ENCODE measurements around the gene BCL2. TPM values are rescaled to one million over a fixed set of nuclear protein-coding genes. Genes with fewer than 3 reads are reported as not detected.

BCL2 gene
- total RNA-seq, 1 donor: 11.8 TPM

DNA sequence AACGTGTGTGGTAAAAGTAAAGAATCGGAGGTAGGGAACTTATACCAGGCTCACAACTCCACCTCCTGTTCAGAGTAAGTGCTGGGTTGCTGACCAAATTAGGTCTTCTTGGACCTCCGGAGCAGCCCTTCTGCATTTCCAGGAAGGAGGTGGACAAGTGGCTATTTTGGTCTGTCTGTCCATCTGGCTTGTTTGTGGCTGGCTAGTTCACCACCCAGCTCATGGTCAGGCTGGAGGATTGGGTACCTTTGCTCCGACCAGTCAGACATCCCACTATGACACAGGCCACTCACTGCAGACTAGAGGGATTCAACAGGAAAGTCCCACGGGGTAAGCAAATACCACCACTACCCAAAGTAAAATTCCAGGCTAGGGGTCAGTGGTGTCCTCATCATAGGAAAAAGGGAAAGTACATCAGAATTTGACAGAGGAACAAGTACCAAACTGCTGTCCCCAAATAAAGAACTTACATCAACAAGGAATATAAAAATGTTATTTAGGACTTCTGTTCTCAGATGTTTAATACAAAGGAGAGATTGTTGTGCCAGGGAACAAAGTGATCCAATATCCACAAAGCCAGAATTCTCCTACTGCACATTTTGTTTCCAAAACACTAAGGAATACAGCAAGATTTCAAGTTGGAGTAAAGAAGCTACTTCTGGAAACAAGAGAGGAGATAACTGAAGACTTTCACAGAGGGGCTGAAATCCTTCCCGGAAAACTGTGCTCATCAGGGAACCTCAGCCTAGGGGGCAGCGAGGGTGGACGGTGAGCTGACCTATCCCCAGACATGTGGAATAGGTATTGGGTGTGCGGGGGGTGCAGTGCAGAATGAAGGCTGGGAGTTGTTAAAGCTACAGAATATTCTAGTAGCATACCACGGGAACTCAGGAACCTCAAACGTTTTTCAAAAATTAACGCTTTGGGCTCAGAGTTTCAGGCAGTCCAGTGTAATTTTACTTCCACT lies 56.9 kb downstream of the BCL2 start:
- DNase-seq (ENCODE audit: low read depth in 2 of 3, low spot score in 2 of 3): no peak

DNA sequence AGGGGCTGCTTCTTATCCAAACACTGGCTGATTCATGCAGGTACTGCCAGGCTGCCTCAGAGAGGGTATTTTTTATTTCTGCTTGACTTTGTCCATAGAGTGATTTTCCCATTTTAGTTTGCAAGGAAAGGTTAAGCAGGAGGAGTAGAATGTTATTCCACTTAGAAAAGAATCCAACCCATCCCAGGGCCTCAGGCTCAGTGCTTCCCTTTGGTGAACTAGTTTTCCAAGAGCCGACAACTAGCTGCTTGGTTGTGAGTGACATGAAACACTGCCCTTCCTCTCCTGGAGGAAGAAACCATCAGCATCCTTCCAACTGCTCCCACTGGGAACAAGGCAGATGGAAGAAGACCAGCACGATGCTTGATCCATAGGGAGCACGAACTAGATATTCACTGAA lies 58.5 kb downstream of the BCL2 start:
- no peak for DNase-seq (ENCODE audit: low read depth in 2 of 3, low spot score in 2 of 3)

DNA sequence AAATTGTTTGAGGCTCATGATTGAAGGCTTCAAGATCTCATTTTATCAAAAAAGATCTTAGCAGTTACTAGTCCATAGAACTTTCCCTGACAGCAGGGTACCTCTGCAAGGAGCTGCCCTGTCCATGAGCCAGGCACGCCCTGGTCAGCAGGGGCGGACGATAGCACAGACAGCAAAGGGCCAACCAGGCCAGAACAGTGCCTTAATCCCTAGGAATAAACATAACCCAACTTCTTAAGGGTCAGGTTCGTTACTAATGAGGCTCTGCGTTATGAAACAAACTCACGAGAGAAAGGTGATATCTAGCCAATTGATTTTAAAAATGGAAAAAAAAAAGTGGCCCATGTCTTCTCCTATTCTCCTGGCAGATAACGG lies 59.2 kb downstream of the BCL2 start:
- no peak for DNase-seq (ENCODE audit: low read depth in 2 of 3, low spot score in 2 of 3)

DNA sequence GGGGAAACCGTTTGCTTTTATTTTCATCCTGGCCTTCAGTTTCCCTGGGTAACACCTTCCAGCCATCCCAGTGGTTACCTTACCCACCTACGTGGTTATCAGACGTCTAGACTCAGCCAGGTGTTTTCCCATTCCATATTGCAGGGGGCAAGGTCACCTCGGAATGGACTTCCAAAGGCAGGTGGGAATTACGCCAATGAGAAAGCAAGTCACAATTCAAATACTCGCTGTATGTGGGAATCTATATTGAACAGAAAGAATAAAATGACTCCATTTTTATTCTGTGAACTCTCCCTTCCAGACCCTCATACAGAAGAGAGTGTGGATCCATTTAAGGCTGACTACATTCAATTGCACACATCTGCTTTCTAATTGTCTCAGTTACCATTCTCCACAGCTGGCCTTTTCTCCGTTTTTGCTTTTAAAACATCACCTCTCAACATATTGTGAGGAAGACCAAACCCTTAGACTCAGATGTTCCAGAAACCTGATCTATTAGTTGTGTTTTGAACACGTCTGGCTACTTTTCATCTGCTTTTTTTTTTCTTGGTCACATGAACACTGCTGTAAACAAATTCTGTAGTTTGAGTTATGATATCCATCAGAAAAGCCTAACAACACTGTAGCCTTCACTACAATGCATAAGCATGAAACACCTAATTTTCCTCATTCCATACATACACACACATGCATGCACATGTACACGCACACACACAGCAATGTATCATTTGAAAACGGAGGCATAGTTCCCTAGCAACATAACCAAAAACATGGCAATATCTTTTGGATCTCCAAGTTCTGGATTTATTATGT lies 59.8 kb downstream of the BCL2 start:
- DNase-seq (ENCODE audit: low read depth in 2 of 3, low spot score in 2 of 3): no peak

DNA sequence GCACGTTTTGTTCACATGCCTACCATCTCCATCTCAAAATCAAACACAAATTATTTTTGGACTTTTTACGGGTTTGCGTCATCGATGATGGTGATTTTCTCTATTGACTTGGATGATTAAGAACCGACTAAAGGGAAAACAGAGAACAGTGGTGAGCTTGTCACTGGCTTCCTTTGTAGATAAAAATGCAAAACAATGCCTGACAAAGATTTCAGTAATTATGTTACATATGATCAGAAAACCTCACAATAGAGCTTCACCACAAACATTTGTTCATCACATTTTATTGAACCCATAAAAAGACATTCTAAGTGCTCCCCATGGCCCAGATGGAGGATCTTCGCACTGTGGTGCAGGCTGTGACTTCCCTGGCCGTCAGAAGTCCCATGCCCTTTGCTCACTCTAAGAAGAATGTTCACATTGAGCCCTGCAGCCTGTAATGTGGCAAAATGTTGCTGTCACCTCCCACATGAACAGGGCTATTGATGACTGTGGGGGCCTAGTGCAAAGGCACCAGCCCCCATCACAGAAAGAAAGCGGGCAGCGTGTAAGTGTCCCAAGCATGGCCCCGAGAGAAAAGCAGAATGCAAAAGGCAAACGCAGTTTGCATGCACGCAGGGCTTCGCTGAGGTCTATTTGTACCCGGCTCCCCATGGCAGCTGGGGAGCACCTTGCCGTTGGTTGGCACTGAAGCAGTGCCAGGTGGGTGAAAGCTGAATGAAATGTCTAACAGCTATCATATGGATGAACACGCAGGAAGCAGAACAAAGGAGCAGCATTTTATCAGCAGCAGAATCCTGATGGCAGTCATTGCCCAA lies 60.6 kb downstream of the BCL2 start:
- DNase-seq (ENCODE audit: low read depth in 2 of 3, low spot score in 2 of 3): no peak

DNA sequence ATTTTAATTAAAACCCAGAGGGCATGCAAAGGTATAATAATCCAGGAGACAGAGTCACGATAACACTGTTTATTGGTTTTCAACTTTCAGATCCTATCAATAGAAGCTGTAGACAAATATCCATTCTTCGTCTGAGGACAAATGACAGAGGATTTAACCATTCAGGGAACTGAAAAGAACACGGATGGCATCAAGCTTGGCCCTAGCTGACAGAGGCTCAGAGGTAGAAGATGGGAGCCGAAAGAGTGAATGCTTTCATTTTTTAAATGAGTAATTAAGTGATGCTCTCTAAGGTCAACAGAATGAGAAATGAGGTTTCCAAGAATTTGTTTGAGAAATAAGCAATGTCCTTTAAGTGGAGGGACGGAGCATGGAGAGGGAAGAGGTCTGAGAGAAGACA lies 62.1 kb downstream of the BCL2 start:
- DNase-seq (ENCODE audit: low read depth in 2 of 3, low spot score in 2 of 3): no peak

DNA sequence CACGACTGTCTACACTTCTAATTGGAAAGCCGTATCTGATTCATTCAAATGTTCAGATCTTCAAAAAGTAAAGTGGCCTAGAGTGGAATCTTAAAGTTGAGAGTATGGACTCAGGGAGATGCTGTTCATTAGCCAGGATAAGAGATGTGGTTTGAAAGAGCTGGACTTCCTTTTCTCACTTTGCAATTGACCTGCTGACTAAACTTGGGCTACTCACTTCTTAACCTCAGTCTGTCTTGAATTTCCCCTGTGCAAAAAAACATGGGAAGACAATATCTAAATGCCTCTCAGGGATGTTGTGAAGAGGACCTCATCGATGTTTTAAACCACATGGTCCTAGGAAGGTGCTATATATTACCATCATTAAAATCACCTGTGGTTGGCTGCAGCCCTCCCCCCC lies 64.1 kb downstream of the BCL2 start:
- DNase-seq (ENCODE audit: low read depth in 2 of 3, low spot score in 2 of 3): no peak

DNA sequence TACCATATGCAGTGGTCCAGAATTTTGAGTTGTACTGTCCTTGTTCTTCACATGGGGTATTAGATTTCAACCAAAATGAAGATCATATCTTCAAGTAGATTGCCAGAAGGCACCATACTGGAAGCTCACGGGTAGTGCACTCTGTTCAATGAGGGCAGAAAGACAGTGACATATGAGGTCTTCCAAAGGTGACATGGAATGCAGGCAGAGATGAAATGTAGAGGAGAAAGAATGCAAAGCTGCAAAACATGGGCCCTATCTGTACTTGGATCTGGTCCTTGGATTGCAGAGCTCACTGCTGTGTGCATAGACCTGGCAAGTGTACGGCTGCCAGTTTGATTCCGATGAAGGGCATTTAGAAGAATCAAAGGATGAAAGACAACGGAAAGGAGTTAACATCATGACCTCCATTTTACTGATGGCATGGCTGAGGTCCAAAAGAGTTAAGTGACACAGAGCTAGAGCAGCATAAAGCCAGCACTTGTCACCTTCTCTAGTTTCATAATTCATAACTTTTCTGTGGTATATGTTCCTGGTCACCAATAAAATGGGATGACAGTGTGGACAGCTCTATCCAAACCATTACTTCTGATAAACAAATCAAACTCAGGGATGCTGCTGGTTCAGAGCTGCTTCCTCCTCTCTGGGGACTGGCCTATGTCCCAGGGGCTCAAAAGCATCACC lies 64.7 kb downstream of the BCL2 start:
- no peak for DNase-seq (ENCODE audit: low read depth in 2 of 3, low spot score in 2 of 3)

DNA sequence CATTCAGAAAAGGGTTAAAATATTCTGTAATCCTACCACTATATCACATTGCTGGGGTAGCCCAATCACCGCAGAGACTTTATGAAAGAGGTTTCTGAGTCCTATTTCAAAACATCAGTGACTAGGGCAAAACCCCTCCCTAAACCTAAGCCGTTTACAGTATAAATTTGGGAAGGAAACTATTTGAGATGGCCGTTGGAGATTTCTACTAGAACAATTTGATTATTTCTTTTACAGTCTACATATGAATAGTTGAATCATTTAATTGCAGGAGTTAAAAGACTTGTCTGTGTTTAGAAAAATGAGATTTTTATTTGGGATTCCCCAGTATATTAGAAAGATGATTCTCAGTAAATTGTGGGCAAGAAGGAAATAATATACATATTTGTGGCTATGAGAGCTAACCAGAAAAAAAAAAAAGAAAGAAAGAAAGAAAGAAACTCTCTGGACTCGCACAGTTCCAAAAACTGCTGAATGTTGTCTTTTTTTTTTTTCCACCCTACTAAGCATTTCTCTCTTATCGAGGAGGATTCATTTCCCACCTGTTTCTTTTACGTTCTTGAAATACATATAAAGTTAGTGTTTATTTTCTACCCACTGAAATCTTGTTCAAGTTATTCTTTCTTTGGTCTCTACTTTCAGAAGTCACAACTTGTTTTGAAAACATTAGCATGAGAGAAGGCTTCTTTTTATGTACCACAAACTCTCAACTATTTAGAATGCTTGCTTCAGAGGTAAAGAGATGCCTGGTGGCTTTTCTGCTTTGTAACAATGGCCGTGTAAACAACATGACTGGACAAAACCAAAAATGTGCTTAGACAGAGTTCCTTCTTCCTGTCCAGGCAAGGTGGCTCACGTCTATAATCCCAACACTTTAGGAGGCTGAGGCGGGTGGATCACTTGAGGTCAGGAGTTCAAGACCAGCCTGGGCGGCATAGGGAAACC lies 65.9 kb downstream of the BCL2 start:
- DNase-seq (ENCODE audit: low read depth in 2 of 3, low spot score in 2 of 3): peak in 2 of 3 donors; percentile 58 to 80

DNA sequence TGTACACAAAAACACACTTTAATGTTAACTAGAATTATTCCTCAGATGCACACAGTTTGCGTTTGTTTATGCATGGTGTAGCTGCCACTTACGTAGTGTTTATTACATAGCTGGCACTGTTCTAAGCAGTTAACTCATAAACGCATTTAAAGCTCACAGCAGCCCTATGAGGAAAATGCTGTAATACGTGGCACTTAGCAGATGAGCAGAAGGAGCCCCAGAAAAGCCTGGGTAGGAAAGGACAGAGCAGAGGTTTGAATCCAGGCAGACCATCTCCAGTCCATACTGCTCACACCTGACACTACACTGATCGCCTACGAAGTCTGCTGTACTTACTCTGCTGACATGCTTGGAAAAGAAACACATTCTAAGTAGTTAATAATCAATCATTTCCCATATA lies 66.6 kb downstream of the BCL2 start:
- no peak for DNase-seq (ENCODE audit: low read depth in 2 of 3, low spot score in 2 of 3)

DNA sequence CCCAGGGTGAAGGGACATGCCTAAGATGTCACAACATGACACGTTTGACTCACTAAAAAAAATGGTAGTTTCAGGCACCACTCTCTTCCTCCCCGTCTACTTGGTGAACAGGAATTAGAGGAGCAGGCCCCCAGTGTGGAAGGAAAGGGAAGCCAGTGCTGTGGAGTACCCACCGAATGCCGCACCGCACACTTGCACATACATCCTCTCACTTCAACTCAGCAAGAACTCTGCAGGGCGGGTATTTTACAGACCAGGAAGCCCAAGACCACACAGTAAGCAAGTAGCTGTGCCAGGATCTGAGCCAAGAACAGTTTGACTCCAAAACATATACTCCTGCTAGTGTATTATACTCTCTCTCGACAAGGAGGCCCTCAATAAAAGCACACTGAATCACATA lies 69.8 kb downstream of the BCL2 start:
- DNase-seq (ENCODE audit: low read depth in 2 of 3, low spot score in 2 of 3): peak in 2 of 3 donors; percentile 53 to 74

DNA sequence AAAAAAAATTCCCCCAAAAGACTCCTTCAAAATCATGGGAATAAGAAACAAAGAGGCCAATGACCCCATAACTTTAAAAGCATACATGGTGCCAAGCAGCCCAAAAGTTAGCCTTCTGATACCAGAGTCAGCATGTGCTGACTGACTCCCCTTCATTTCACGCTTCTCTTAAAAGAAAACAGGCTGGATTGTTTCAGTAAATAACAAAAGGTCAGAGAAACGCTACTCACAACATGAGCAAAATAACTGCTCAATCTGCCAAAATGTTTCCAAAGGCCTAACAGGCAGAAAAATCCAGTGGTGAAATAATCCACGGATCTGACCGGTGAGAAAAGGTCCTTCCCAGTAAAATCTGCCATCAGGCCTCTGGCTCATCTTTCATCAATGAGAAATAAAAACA lies 71.6 kb downstream of the BCL2 start:
- DNase-seq (ENCODE audit: low read depth in 2 of 3, low spot score in 2 of 3): no peak

DNA sequence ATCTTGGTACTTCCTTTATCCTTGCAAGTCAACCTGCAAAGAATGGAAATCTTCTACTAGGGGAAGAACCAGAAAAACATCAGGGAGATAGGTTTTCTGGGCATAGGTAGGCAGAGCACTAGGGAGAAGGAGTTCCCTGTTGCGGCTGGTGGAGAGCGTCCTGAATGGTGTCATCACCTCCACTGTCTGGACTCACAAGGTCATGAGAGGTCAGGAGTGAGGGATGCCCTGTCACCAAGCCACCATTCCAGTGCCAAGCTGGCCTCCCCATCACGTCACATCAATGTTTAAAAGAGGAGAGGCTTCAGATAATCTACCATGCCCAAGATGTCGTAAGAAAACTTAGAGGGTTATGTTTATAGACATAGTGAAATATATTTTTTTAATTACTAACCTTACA lies 72.1 kb downstream of the BCL2 start:
- no peak for DNase-seq (ENCODE audit: low read depth in 2 of 3, low spot score in 2 of 3)

DNA sequence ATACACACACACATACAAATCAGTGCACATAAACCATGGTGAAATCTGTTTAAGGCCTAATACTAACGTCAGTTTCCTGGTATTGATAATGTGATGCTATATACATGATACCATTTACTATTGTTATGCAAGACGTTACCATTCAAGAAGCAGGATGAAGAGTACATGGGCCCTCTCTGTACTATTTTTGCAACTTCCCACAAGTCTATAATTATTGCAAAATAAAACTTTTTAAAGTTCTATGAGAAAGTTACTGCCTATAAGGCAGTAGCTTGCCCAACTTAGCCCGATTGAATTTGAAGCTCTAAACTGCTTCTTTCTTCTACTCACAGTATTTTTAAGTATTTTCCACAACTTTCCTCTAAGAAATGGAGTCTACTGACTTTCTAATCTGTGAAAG lies 74.0 kb downstream of the BCL2 start:
- DNase-seq (ENCODE audit: low read depth in 2 of 3, low spot score in 2 of 3): no peak

DNA sequence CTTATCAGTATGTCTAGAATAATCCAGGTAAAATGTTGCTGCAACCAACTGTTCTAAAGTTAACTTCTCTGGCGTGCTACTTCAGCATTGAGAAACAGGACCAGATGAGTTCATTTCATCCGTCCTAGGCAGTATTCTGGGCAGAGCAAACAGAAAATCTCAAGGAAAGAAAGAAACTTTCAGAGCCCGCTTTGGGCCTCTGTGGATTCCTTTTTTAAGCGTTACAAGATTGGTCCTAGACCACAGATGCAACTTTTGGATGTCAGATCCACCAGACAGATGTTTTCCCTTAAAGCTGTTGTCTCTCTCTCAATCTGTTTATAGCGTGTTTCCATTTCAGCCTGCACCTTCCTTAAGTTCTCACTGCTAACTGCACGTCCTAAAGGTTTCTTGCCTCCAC lies 75.0 kb downstream of the BCL2 start:
- DNase-seq (ENCODE audit: low read depth in 2 of 3, low spot score in 2 of 3): no peak

DNA sequence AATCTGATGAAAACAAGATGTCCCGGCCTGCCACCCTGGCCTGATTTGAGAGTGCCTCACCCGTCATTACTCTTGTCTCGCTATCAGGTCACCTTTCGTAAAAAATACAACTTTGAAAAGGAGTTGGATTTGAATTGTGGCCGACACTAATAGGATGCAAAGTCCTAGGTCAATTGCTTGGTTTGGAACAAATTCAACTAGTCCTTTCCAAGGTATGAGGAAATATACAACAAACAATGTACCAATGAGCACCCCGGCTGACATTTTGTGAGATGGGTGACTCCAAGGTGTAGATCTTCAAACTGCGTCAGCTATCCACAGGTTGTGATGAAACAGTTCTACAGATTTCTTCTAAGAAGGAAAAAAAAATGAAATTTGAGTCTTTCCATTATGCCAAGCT lies 77.8 kb downstream of the BCL2 start:
- no peak for DNase-seq (ENCODE audit: low read depth in 2 of 3, low spot score in 2 of 3)

DNA sequence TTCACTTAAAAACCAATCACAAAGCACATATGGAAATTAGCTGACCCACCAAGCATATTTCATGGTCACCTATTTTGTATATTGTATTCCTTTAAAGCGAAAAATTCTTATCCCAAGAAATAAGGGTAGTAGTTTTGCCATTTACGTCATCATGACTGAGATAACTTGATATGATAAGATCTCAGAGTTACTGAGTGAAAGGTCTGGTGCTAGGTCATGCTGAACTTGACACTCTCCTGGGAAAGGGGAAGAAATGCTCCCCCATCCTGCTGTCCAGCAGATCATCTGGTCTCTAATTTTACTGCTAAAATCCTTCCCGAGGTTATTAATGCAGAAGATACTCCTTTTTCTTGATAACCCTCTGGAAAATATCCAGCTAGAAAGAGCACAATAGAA lies 78.3 kb downstream of the BCL2 start:
- no peak for DNase-seq (ENCODE audit: low read depth in 2 of 3, low spot score in 2 of 3)

DNA sequence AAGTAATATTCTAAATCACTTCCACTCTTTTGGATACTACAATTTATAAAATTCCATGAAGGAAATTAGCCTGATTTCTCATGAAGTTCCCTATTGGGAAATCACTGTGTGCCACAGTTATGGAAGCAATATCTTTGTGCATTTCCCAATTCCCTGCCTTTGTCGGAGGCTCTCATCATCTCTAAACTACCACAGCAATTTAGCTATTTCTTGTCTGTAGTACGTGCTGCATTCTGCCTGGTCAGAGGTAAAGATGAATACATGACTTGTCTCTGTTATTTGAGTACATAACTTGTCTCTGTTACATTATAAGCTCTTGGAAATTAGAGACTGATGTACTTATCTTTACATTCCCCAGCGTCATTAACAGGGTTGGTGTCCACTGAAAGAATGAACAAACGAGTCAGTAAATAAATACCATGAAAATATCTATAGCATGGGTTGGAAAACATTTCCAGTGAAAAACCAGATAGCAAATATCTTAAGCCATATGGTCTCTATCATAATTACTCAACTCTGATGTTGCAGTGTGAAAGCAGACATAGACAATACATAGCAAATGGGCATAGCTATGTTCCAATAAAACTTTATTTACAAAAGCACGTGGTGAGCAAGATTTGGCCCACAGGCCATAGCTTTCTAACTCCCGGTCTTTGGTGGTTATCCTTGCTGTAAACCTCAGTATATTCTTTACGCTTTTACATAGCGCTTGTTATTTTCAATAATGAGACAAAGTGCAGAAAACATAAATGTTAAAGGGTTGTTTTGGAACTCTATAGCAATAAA lies 78.8 kb downstream of the BCL2 start:
- no peak for DNase-seq (ENCODE audit: low read depth in 2 of 3, low spot score in 2 of 3)

DNA sequence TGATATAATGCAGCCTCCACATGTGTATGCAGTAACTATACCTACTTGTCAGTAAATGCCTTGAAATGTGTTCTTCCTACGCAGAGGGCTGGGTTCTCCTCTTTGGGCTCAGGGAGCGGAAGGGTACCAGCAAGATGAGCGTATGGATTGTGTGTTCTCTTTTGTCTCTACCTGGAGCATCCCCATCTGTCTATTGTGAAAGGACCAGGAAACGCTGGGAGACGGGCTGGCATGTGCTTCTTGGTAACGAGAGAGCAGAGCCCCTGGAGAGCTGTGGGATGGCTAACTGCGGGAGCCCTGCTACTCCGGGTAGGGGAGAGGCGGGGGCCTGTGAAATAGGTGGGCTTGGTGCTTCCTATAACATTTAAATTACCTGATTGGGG lies 80.9 kb downstream of the BCL2 start:
- no peak for DNase-seq (ENCODE audit: low read depth in 2 of 3, low spot score in 2 of 3)

All from hematopoietic multipotent progenitor cell (in vitro differentiated cells).